Gastrocnemius medialis (tissue), 4 donors: Measurements from ENCODE around the gene RHOU.

ENCODE experiments used
- POLR2A ChIP-seq, 2 donors: fragments of 450-650 bp; IDR thresholded peaks; one replicate each; pipeline ENCODE4 v1.6.1; 2017; ENCODE audit warnings: antibody characterized with exemption in 2 of 2, mild to moderate bottlenecking in 2 of 2, moderate library complexity in 2 of 2
- TF ChIP-seq, protein P1 (sequence below), 5 experiments: fragments of 450-650 bp in 3 of 5; fragments of 200-600 bp in 2 of 5; sonication (generic) in 2 of 5; IDR thresholded peaks in 4 of 5; conservative IDR thresholded peaks in 1 of 5; 1 replicate in 4 of 5; 2 replicates in 1 of 5; pipeline ENCODE4 v1.5.1; 2016 to 2019; ENCODE audit warnings: antibody characterized with exemption in 5 of 5, mild to moderate bottlenecking in 3 of 5, moderate library complexity in 3 of 5

DNA sequence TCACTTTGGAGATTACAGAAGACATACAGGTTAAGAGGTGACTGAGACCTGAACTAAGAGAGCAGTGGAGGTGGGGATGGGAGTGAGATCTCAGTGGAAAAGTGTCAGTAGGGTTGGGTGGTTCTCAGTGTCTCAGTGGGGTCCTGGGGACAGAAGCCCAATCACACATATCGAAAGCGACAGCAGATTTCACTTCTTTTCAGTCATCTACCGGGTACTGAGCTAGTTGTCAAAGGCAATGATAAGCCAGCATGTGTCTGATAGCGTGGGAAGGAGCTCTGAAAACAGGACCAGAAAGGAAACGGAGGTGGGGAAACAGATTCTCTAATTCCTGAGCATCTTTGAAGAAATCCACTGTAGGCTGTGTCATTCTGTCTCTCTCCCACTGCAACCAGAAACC is 59.5 kb downstream of the RHOU start:
- TF ChIP-seq, protein P1, sequence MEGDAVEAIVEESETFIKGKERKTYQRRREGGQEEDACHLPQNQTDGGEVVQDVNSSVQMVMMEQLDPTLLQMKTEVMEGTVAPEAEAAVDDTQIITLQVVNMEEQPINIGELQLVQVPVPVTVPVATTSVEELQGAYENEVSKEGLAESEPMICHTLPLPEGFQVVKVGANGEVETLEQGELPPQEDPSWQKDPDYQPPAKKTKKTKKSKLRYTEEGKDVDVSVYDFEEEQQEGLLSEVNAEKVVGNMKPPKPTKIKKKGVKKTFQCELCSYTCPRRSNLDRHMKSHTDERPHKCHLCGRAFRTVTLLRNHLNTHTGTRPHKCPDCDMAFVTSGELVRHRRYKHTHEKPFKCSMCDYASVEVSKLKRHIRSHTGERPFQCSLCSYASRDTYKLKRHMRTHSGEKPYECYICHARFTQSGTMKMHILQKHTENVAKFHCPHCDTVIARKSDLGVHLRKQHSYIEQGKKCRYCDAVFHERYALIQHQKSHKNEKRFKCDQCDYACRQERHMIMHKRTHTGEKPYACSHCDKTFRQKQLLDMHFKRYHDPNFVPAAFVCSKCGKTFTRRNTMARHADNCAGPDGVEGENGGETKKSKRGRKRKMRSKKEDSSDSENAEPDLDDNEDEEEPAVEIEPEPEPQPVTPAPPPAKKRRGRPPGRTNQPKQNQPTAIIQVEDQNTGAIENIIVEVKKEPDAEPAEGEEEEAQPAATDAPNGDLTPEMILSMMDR (IDR thresholded peaks at IDR 0.05 in 4 of 5, conservative IDR thresholded peaks at IDR 0.05 in 1 of 5): no peak
- no peak for TF ChIP-seq POLR2A (IDR thresholded peaks at IDR 0.05)
